Endothelial cell of umbilical vein (primary cell): ENCODE data around the gene SPRR1A.

Source experiments
- EZH2 ChIP-seq: IDR thresholded peaks from 2 replicates; pipeline ENCODE4 v1.6.1; 2012; ENCODE audit warnings: borderline replicate concordance, low read depth, mild to moderate bottlenecking, moderate library complexity, low read length, inconsistent platforms; ENCODE audit not compliant: severe bottlenecking
- GATA2 ChIP-seq: IDR thresholded peaks from 2 replicates; pipeline ENCODE4 v1.7.0; 2011; ENCODE audit warnings: low read depth, mild to moderate bottlenecking, moderate library complexity, mixed read lengths, low read length; ENCODE audit not compliant: insufficient read length, insufficient read depth
- MYC ChIP-seq: IDR thresholded peaks from one replicate; pipeline ENCODE4 v1.6.1; 2011; ENCODE audit warnings: mild to moderate bottlenecking, low read depth, low read length
- POLR2A ChIP-seq: IDR thresholded peaks from 2 replicates; pipeline ENCODE4 v1.6.1; 2012; ENCODE audit warnings: low read depth, mild to moderate bottlenecking, control low read depth, low read length
- POLR2AphosphoS5 ChIP-seq: IDR thresholded peaks from 2 replicates; pipeline ENCODE4 v1.6.1; 2012; ENCODE audit warnings: low read depth, mild to moderate bottlenecking, control low read depth, low read length, moderate library complexity; ENCODE audit not compliant: insufficient read depth
- TF ChIP-seq, protein P1 (sequence below), 2 donors: IDR thresholded peaks; 1 replicate in 1 of 2; 2 replicates in 1 of 2; pipeline ENCODE4 v1.5.1; 2011; ENCODE audit warnings: low read length in 2 of 2, mild to moderate bottlenecking in 2 of 2, moderate library complexity in 2 of 2, control low read depth in 1 of 2, inconsistent platforms in 1 of 2, low read depth in 1 of 2; ENCODE audit not compliant: insufficient read depth in 1 of 2; ENCODE audit errors: extremely low read depth in 1 of 2
- TF ChIP-seq, protein P2 (sequence below): IDR thresholded peaks from 2 replicates; pipeline ENCODE4 v1.6.1; 2011; ENCODE audit not compliant: insufficient read depth, insufficient read length

DNA sequence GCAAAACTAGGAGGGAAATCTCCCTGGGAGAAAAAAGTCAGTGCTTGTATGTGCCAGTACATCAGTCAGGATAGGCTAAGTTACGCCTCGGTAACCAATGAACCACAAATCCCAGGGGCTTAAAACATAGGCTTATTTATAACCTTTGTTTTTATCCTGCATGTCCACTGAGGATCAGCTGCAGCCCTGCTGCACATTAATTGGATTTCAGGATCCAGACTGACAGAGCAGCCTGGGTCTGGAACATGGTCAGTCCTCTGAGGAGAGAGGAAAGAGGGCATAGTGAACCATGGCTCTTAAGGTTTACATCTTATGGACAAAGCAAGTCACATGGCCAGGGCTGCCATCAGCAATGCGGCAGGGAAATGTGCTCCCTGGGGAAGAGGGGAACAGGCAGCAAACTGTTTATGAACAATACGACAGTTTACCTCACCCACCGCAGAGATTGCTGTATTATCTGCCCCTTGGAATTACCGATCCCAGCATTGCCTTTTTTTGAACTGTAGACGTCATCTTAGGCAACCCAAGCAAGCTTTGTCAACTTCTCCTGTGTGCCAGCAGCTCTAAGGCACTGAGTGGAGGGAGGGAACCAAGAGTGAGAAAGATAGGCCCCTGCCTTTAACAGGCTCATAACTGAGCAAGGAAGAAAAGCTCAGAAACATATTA, 22.5 kb upstream of the SPRR1A start:
- TF ChIP-seq, protein P1, sequence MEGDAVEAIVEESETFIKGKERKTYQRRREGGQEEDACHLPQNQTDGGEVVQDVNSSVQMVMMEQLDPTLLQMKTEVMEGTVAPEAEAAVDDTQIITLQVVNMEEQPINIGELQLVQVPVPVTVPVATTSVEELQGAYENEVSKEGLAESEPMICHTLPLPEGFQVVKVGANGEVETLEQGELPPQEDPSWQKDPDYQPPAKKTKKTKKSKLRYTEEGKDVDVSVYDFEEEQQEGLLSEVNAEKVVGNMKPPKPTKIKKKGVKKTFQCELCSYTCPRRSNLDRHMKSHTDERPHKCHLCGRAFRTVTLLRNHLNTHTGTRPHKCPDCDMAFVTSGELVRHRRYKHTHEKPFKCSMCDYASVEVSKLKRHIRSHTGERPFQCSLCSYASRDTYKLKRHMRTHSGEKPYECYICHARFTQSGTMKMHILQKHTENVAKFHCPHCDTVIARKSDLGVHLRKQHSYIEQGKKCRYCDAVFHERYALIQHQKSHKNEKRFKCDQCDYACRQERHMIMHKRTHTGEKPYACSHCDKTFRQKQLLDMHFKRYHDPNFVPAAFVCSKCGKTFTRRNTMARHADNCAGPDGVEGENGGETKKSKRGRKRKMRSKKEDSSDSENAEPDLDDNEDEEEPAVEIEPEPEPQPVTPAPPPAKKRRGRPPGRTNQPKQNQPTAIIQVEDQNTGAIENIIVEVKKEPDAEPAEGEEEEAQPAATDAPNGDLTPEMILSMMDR (IDR thresholded peaks at IDR 0.05; ENCODE audit: extremely low read depth in 1 of 2, insufficient read depth in 1 of 2, low read depth in 1 of 2, low read length in 2 of 2): no peak
- TF ChIP-seq EZH2 (no peak), GATA2 (no peak), MYC (no peak), POLR2A (no peak), POLR2AphosphoS5 (no peak)
- TF ChIP-seq, protein P2, sequence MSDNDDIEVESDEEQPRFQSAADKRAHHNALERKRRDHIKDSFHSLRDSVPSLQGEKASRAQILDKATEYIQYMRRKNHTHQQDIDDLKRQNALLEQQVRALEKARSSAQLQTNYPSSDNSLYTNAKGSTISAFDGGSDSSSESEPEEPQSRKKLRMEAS: no peak
